B cell (primary cell): Measurements from ENCODE around the gene TMED5.

Experiments
- EZH2 ChIP-seq: IDR thresholded peaks from 2 replicates; pipeline ENCODE4 v1.6.1; 2012; ENCODE audit warnings: borderline replicate concordance, low read depth, mild to moderate bottlenecking, moderate library complexity, low read length; ENCODE audit not compliant: insufficient read depth, poor library complexity, severe bottlenecking
- TF ChIP-seq, protein P1 (sequence below): fragments of 200-600 bp; IDR thresholded peaks from one replicate; pipeline ENCODE4 v1.8.0; 2022; ENCODE audit warnings: antibody characterized with exemption, mild to moderate bottlenecking

DNA sequence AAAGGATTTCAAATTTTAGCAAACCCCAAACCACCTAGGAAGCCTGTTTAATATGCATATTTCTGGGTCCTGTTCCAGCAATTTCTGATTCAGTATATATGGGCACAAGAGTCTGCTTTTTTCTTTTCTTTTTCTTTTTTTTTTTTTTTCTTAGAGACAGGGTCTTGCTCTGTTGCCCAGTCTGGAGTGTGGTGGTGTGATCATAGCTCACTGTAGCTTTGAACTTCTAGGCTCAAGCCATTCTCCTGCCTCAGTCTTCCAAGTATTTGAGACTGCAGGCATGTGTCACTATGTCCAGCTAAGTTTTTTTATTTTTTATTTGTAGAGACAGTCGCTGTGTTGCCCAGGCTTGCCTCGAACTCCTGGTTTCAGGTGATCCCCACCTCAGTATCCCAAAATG is 35.1 kb upstream of the TMED5 start:
- TF ChIP-seq, protein P1, sequence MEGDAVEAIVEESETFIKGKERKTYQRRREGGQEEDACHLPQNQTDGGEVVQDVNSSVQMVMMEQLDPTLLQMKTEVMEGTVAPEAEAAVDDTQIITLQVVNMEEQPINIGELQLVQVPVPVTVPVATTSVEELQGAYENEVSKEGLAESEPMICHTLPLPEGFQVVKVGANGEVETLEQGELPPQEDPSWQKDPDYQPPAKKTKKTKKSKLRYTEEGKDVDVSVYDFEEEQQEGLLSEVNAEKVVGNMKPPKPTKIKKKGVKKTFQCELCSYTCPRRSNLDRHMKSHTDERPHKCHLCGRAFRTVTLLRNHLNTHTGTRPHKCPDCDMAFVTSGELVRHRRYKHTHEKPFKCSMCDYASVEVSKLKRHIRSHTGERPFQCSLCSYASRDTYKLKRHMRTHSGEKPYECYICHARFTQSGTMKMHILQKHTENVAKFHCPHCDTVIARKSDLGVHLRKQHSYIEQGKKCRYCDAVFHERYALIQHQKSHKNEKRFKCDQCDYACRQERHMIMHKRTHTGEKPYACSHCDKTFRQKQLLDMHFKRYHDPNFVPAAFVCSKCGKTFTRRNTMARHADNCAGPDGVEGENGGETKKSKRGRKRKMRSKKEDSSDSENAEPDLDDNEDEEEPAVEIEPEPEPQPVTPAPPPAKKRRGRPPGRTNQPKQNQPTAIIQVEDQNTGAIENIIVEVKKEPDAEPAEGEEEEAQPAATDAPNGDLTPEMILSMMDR: no peak
- no peak for TF ChIP-seq EZH2
